AG09309 (cell line): ENCODE measurements around the gene PROS1.
"Not testable (repeated sequence)": the region's sequence is repeated elsewhere in the genome, so short reads cannot be mapped to it uniquely, and the experiment has no call there.

ENCODE experiments used
- DNase-seq: peaks from one replicate; pipeline ENCODE4 v3.0.0-alpha.2; 2010; ENCODE audit warnings: low read depth
- H3K4me3 ChIP-seq: 2 replicates; pipeline ENCODE4 v1.5.1; 2011; ENCODE audit warnings: mild to moderate bottlenecking, low read depth, low read length, moderate library complexity; ENCODE audit not compliant: control insufficient read depth
- TF ChIP-seq, protein P1 (sequence below): IDR thresholded peaks from 2 replicates; pipeline ENCODE4 v1.5.1; 2011; ENCODE audit warnings: mild to moderate bottlenecking, low read depth, low read length, inconsistent platforms; ENCODE audit not compliant: insufficient read depth, control insufficient read depth; ENCODE audit errors: missing control alignments

Gene PROS1

DNA sequence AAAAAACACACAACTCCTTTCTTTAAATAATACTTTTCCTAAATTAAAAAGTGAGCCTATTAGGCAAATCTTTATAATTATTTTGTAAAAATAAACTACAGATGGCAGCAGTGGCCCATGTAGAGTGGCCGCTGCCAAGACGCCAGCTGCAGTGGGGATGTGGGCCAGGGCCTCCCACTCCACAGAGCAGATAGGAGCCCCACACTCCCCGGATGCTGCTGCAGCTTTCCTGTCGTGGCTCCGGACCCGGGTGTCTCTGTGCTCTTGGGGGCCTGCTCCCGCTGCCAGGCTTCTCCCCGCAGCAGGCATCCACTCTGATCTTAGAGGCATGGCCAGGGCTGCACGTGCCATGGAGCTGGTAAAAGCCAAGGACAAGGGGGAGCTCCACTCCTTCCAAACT, 67.5 kb downstream of the PROS1 start:
- no peak overlapping the region for H3K4me3 ChIP-seq
- DNase-seq = no peak
- TF ChIP-seq, protein P1, sequence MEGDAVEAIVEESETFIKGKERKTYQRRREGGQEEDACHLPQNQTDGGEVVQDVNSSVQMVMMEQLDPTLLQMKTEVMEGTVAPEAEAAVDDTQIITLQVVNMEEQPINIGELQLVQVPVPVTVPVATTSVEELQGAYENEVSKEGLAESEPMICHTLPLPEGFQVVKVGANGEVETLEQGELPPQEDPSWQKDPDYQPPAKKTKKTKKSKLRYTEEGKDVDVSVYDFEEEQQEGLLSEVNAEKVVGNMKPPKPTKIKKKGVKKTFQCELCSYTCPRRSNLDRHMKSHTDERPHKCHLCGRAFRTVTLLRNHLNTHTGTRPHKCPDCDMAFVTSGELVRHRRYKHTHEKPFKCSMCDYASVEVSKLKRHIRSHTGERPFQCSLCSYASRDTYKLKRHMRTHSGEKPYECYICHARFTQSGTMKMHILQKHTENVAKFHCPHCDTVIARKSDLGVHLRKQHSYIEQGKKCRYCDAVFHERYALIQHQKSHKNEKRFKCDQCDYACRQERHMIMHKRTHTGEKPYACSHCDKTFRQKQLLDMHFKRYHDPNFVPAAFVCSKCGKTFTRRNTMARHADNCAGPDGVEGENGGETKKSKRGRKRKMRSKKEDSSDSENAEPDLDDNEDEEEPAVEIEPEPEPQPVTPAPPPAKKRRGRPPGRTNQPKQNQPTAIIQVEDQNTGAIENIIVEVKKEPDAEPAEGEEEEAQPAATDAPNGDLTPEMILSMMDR = no peak

DNA sequence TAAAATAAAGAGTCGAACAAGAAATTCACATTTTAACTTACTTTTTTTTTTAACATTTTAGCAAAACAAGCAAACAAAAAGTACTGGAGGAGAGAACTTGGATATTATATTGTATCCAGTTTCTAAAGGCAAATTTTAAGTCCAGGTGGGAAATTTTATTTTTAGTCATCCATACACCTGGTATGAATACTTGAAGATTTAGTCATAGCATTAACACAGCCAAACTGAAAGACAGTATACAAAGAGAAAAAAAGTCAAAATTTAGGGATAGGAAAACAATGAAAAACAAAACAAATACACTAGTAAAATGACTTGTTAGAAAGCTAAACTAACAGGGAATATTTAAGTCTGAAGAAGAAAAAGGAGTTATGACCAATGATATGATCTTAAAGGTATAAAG, 69.1 kb downstream of the PROS1 start:
- H3K4me3 ChIP-seq = no peak overlapping the region
- no peak for DNase-seq
- TF ChIP-seq, protein P1 = no peak

DNA sequence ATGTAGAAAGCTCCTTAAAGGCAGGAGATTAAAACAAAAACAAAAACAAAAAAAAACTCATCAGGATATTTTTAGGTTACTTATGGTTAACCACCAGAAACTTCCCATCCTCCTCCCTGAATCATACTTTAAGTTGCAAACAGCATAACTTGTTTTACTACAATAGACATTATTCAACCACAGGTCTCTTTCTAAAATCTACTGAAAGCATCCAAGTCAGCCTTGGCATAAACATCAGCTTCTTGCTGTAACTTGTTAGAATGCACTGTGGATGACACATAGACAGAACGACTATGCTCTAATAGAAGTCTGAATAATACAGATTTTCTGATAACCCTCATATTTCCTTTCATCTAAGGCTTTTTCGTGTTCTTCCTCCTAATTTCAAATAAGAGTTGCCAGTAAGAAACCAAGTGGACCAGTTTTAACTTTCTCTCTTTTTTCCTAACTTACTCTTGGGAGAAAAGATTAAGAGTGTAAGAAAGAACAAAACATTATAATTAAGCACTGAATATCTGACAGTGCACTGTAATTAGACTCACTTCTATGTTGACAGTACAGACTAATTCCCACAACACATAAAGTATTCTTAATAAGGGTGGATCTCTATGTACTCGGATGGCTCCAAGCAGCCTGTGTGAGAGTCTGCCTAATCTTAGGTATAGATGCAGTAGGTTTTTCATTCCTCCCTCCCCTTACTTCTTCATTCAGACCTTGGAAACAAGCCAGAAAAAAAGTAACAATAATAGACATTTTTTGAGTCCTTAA, 95.3 kb downstream of the PROS1 start:
- H3K4me3 ChIP-seq, DNase-seq: not testable (repeated sequence)

DNA sequence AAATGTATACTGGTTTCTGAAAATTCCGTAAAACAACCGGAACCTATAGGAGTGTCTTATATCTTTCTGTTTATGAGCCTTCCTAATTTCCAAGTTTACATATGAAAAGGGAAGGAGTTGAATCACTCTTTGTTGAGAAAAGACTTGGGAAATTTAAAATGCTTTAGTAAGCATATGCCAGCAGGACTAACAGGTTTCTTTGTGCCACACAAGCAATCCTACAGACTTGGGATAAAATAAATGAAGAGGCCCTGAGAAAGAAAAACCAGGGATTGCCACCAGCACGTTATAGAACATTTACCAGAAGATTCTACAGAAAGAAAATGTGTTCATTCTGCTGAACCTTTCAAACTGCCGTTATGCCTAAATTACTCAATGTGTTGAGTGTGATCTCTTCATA, 96.3 kb downstream of the PROS1 start:
- not testable (repeated sequence) for DNase-seq, H3K4me3 ChIP-seq

DNA sequence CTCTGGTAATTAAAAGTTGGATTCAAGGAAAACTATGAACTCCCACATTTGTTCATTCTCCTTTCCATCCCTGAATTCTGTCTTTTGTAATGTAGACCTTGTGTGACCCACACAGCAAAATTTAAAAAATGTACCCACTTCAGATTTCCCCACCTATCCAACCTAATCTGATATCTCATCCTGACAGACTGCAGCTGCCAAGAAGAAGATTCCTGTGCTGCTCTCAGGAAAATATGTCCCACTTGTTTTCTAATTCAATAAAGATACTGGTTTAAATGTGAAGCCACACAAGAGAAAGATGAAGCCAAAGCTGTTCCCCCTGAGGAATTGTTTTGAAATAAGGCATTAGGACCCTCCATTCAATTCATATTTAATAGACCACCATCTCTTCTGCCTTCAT, 100.3 kb downstream of the PROS1 start:
- DNase-seq, H3K4me3 ChIP-seq: not testable (repeated sequence)

DNA sequence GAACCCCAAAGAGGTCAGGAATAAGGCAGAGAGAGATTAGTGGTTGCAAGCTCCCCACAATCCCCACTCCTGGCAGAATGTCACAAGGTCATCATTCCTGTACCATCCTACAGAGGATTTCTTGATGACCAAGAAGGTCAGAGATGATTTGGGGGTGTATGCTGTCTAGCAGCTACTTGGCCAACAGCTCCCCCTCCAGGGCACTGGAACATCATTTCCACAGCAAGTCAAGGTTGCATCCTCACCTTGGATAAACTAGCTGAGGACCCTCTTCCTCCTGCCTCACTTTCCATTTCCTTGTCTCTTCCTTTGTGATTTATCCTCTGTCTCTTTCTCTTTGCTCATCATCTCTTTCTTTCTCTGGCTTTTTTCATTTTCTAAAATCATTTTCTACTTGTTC, 106.3 kb downstream of the PROS1 start:
- TF ChIP-seq, protein P1 = no peak
- DNase-seq = no peak
- no peak overlapping the region for H3K4me3 ChIP-seq

DNA sequence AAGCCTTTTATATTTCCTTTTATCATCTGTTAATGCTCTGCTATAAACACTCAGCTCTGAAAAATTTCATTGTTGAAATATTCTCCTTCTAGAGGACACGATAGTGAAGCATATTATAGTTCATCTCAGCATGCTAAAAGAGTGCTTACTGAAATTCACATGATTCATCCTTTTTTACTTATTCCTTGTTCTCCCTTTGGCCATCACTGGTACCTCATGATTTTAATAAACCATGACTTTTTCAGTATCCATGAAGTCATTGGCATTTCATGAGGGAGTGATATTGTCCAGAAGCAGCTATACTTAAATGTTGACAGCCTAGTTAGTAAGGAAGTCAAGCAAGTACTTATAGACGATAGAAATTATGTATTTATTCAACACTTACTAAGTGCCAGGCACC, 112.7 kb downstream of the PROS1 start:
- H3K4me3 ChIP-seq = no peak overlapping the region
- DNase-seq = no peak
- TF ChIP-seq, protein P1 = no peak

DNA sequence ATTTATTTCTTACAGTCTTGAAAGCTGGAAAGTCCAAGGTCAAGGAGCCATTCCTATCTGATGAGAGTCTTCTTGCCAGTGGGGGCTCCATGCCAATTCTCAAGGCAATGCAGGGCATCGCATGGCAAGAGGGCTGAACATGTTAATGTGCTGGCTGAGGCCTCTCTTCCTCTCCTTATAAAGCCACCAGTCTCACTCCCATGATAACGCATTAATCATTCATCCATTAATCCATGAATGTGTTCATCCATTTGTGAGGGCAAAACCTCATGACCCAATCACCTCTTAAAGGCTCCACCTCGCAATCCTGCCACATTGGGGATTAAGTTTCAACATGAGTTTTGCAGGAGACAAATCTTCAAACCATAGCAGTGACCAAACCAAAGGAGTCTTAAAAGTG, 118.3 kb downstream of the PROS1 start:
- TF ChIP-seq, protein P1 = no peak

DNA sequence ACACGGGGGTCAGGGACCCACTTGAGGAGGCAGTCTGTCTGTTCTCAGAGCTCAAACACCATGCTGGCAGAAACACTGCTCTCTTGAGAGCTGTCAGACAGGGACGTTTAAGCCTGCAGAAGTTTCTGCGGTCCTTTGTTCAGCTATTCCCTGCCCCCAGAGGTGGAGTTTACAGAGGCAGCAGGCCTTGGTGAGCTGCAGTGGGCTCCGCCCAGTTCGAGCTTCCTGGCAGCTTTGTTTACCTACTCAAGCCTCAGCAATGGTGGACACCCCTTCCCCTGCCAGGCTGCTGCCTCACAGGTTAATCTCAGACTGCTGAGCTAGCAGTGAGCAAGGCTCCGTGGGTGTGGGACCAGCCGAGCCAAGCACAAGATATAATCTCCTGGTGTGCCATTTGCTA, 121.5 kb downstream of the PROS1 start:
- not testable (repeated sequence) for DNase-seq, H3K4me3 ChIP-seq

More for the DNA sequence above, 118.3 kb downstream of the PROS1 start:
- no peak for DNase-seq
- H3K4me3 ChIP-seq = no peak overlapping the region
